Heart left ventricle (tissue), 16 donors: ENCODE results near the gene CTNND2. TPM values are rescaled to one million over a fixed set of nuclear protein-coding genes. Genes with fewer than 3 reads are reported as not detected.

Source experiments
- ATAC-seq, 4 donors: fragments of 200-7000 bp; cut with Tn5 transposase; one replicate each; pipeline ENCODE4 v1.9.1; 2020 to 2022; ENCODE audit warnings: moderate library complexity in 4 of 4, mild to moderate bottlenecking in 3 of 4, moderate number of reproducible peaks in 1 of 4
- DNase-seq, 5 donors: peaks; one replicate each; pipeline ENCODE4 v3.0.0-alpha.2; 2020
- H3K27ac ChIP-seq, 12 donors: fragments of 200-600 bp; sonication (generic) in 4 of 12; one replicate each; pipeline versions ENCODE4 v1.5.0 to v1.8.0; 2016 to 2022; ENCODE audit warnings: mild to moderate bottlenecking in 2 of 12
- H3K27me3 ChIP-seq, 9 donors: fragments of 200-600 bp; sonication (generic) in 2 of 9; one replicate each; pipeline versions ENCODE4 v1.5.1 to v1.8.0; 2016 to 2022; ENCODE audit warnings: mild to moderate bottlenecking in 3 of 9
- H3K36me3 ChIP-seq, 9 donors: fragments of 200-600 bp; sonication (generic) in 2 of 9; one replicate each; pipeline versions ENCODE4 v1.5.0 to v1.8.0; 2018 to 2022; ENCODE audit warnings: mild to moderate bottlenecking in 2 of 9
- H3K4me1 ChIP-seq, 12 donors: fragments of 200-600 bp; sonication (generic) in 4 of 12; one replicate each; pipeline versions ENCODE4 v1.5.0 to v1.8.0; 2016 to 2022; ENCODE audit warnings: mild to moderate bottlenecking in 3 of 12
- H3K4me3 ChIP-seq, 12 donors: fragments of 200-600 bp; sonication (generic) in 4 of 12; one replicate each; pipeline versions ENCODE4 v1.5.0 to v1.8.0; 2017 to 2022; ENCODE audit warnings: mild to moderate bottlenecking in 9 of 12, moderate library complexity in 4 of 12
- H3K9me3 ChIP-seq, 12 donors: fragments of 200-600 bp; sonication (generic) in 4 of 12; one replicate each; pipeline versions ENCODE4 v1.5.0 to v1.8.0; 2016 to 2022; ENCODE audit warnings: mild to moderate bottlenecking in 1 of 12
- CTCF ChIP-seq, 12 donors: fragments of 200-600 bp; sonication (generic) in 4 of 12; IDR thresholded peaks; one replicate each; pipeline versions ENCODE4 v1.5.0 to v1.8.0; 2018 to 2022; ENCODE audit warnings: antibody characterized with exemption in 12 of 12, mild to moderate bottlenecking in 5 of 12
- POLR2A ChIP-seq, 2 donors: fragments of 450-650 bp; IDR thresholded peaks; one replicate each; pipeline ENCODE4 v1.6.1; 2017; ENCODE audit warnings: antibody characterized with exemption in 2 of 2, mild to moderate bottlenecking in 2 of 2, moderate library complexity in 2 of 2
- WGBS, 4 donors: extraction: QIAGEN DNeasy Blood & Tissue Kit in 2 of 4; methylation state at CpG; one replicate each; pipeline versions ENCODE4 v1.1.5 to v1.1.7; 2013 to 2018; 5-methylcytosine and 5-hydroxymethylcytosine counted together
- intact Hi-C, 10 donors: fragments of 100-400 bp; cut with DNase I; formaldehyde crosslinking; loops; one replicate each; pipeline versions ENCODE4 v1.11.1 to v1.14.2; 2022
- polyA plus RNA-seq, 2 donors: library from polyadenylated mRNA; stranded (reverse); fragments of 200-250 nt; gene quantifications; one replicate each; pipeline ENCODE4 v1.2.3, GENCODE V29; 2013
- total RNA-seq, 9 donors: library from RNA; depleted of rRNA in 2 of 9; stranded (reverse); fragments of >200 nt in 2 of 9; fragmentation: NEBNext Ultra II Directional in 3 of 9; extraction: Animal tissue kit (Norgen Biotek cat#: 25700) in 3 of 9; gene quantifications; one replicate each; pipeline versions ENCODE4 v1.1.0 to v1.2.4, GENCODE V29; 2016 to 2023
- donor health status: ischemic (EF 13 %, LVEDD 7.1; RV severe dilation, severe dysfunction).
- donor health status: healthy with polysubstance abuse.
- donor health status: DM: no; HTN: yes; CAD: no.
- donor health status: DM: no; HTN: no; CAD: no.
- donor health status: ischemic (EF 25% LVEDD 6.9; RV normal size, moderate dysfunction).
- donor health status: ischemic (EF 25% LVEDD 5.7; RV mildly dilated, moderate dysfunction).
- donor health status: healthy.
- donor health status: DM: yes; HTN: yes; CAD: no.
- donor health status: ischemic (EF 35%, LVEDD 5.7; RV mildly dilated, moderate dysfunction).
- donor health status: nonischemic (EF 11% LVEDD 7.7; RV severe dilation, severe dysfunction).
- donor health status: DM: yes; HTN: yes; CAD: no.
- donor health status: PGD.
- donor health status: ischemic (EF 29% LVEDD 5.4; RV normal size, mild dysfunction).
- donor health status: nonischemic (EF 23%, LVEDD 6.1; RV moderate dilation, normal function).

CTNND2 gene
- total and polyA plus RNA-seq, 11 donors = 4.0 to 36.8 (median 20.2) TPM

GRCh38 chr5:11452852-11453251 is 451.4 kb downstream of the CTNND2 start:
- no peaks in the 10 kb centered on the region for H3K9me3 ChIP-seq
- 87 to 93% (median 92%) methylated on average over 2 of the region's 2 CpGs for WGBS, 4 donors
- H3K27ac ChIP-seq = no peak overlapping the region
- no peaks in the 10 kb centered on the region for H3K27me3 ChIP-seq
- TF ChIP-seq CTCF (IDR thresholded peaks at IDR 0.05) = no peak
- no peak for TF ChIP-seq POLR2A (IDR thresholded peaks at IDR 0.05)
- H3K4me3 ChIP-seq = no peak overlapping the region
- H3K36me3 ChIP-seq = no peaks in the 10 kb centered on the region
- intact Hi-C loops = no loop called here
- peaks cover 0 to 4% (median 0%) of the 10 kb centered on the region in 12 donors for H3K4me1 ChIP-seq
- ATAC-seq = peak in 2 of 4 donors; percentile 45 to 53
- DNase-seq = no peak

DNA sequence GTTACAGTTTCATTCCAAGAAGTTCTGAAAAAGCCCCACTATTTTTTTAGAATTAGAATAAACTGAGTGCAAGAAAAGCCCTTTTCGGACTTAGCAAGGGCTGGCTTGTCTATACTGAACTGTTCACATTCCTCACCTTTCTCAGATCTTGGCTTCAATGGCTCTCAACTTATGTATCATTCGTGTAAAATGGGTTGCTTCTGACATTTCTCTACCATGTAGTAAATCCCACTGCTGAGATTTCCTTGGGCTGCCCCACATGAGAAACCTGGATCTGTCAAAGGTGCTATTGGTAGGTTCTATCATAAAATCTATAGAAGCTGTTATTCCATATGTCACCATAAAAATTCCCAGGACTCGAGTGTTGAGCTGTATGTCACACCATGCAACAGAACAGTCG is 454.3 kb downstream of the CTNND2 start:
- no peaks in the 10 kb centered on the region for H3K36me3 ChIP-seq
- TF ChIP-seq POLR2A (IDR thresholded peaks at IDR 0.05) = no peak
- no peak for TF ChIP-seq CTCF (IDR thresholded peaks at IDR 0.05)
- intact Hi-C loops = no loop called here
- no peaks in the 10 kb centered on the region for H3K9me3 ChIP-seq
- no peaks in the 10 kb centered on the region for H3K27me3 ChIP-seq
- peaks cover 0 to 4% (median 0%) of the 10 kb centered on the region in 12 donors for H3K4me1 ChIP-seq
- no peak for ATAC-seq
- H3K27ac ChIP-seq = no peak overlapping the region
- DNase-seq = no peak
- WGBS, 4 donors = 72 to 79% (median 78%) methylated on average over 4 of the region's 4 CpGs
- H3K4me3 ChIP-seq = no peak overlapping the region

DNA sequence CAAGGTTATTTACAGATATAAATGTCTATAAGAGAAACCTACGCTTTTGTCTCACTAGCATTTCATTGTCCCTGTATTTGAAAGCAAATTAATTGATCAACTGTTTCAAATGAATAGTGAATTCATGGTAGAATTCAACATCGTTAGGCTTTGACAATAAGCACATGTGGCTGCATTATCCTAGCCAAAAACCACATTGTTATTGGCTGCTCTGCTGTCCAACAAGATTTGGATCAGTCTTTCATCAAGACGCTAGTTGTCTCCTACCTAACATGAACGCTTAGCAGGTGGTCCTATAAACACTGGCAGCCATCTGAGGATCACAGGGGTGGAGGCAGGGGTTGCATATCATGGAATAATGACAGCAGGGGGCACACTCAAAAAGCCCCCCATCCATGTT is 455.0 kb downstream of the CTNND2 start:
- DNase-seq (no peak), ATAC-seq (no peak)
- Histone ChIP-seq H3K9me3 (no peaks in the 10 kb centered on the region), H3K36me3 (no peaks in the 10 kb centered on the region), H3K4me3 (no peak overlapping the region), H3K27me3 (no peaks in the 10 kb centered on the region), H3K4me1 (peaks cover 0 to 4% (median 0%) of the 10 kb centered on the region in 12 donors), H3K27ac (no peak overlapping the region)
- no peak for TF ChIP-seq POLR2A (IDR thresholded peaks at IDR 0.05)
- 68 to 80% (median 73%) methylated on average over 4 of the region's 4 CpGs for WGBS, 4 donors
- intact Hi-C loops = no loop called here

- ATAC-seq (no peak), DNase-seq (no peak)
- no peaks in the 10 kb centered on the region for H3K27me3 ChIP-seq
- no peaks in the 10 kb centered on the region for H3K9me3 ChIP-seq
- intact Hi-C loops = no loop called here
- H3K27ac ChIP-seq = no peak overlapping the region
- H3K4me3 ChIP-seq = no peak overlapping the region
- WGBS, 4 donors = 58 to 77% (median 76%) methylated on average over 3 of the region's 3 CpGs
- H3K36me3 ChIP-seq = no peaks in the 10 kb centered on the region
- TF ChIP-seq CTCF (IDR thresholded peaks at IDR 0.05) = no peak
- TF ChIP-seq POLR2A (IDR thresholded peaks at IDR 0.05) = no peak
- no peaks in the 10 kb centered on the region for H3K4me1 ChIP-seq
These were observed 460.4 kb downstream of the CTNND2 start for GRCh38 chr5:11443831-11444230.

DNA sequence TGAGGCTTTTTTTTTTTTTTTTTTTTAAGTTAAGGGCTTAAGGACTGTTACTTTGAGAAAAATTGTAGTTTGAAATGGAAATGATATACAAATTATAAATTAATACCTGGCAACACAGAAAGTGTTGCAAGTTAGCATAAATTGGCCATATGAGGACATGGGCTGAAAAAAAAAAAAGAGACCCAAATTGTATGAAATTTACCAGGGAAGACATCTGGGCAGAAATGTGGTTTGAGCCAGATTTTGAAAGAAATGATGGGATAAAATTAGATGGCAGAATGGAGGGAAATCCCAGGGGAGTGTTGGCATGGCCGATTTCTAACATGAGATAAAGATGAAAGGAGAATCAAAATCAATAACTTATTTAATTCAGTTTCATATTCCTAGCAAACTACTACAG is 472.1 kb downstream of the CTNND2 start:
- DNase-seq (no peak), ATAC-seq (no peak)
- H3K4me3 ChIP-seq = no peak overlapping the region
- WGBS, 4 donors = 54 to 77% (median 66%) methylated on average over 1 of the region's 1 CpG
- no peaks in the 10 kb centered on the region for H3K36me3 ChIP-seq
- no peaks in the 10 kb centered on the region for H3K27me3 ChIP-seq
- H3K9me3 ChIP-seq = no peaks in the 10 kb centered on the region
- TF ChIP-seq CTCF (IDR thresholded peaks at IDR 0.05) (no peak), POLR2A (IDR thresholded peaks at IDR 0.05) (no peak)
- intact Hi-C loops = no loop called here
- H3K4me1 ChIP-seq = no peaks in the 10 kb centered on the region
- no peak overlapping the region for H3K27ac ChIP-seq
